Astrocyte of the spinal cord (primary cell): ENCODE measurements around the gene TSPAN33.
"Not testable (repeated sequence)": the region's sequence is repeated elsewhere in the genome, so short reads cannot be mapped to it uniquely, and the experiment has no call there.

ENCODE experiments used
- DNase-seq: peaks from one replicate; pipeline ENCODE4 v3.0.0; 2011; ENCODE audit warnings: low read depth, low spot score
- H3K4me3 ChIP-seq: 2 replicates; pipeline ENCODE4 v1.5.1; 2011; ENCODE audit warnings: low read depth, mild to moderate bottlenecking, low read length, moderate library complexity
- in situ Hi-C: cut with HindIII; loops from 2 replicates; pipeline ENCODE4 v1.10.0; 2017; ENCODE audit warnings: low sequenced_read_pairs
- TF ChIP-seq, protein P1 (sequence below): IDR thresholded peaks from 2 replicates; pipeline ENCODE4 v1.5.1; 2012; ENCODE audit warnings: low read depth, mild to moderate bottlenecking, low read length, inconsistent platforms

TSPAN33 gene

DNA sequence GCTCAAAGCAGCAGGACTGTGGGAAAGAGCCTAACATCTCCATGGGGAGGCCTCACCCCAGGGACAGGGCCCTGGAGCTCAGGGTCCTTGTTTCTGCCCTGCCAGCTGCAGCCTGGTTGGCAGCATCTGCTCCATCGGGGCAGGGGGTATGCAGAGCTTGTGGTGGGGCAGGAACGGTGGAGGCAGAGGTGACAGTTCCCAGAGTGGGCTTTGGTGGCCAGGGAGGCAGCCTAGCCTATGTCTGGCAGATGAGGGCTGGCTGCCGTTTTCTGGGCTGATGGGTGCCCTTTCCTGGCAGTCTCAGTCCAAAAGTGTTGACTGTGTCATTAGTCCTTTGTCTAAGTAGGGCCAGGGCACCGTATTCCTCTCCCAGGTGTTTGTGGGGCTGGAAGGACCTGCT lies 68.1 kb downstream of the TSPAN33 start:
- TF ChIP-seq, protein P1, sequence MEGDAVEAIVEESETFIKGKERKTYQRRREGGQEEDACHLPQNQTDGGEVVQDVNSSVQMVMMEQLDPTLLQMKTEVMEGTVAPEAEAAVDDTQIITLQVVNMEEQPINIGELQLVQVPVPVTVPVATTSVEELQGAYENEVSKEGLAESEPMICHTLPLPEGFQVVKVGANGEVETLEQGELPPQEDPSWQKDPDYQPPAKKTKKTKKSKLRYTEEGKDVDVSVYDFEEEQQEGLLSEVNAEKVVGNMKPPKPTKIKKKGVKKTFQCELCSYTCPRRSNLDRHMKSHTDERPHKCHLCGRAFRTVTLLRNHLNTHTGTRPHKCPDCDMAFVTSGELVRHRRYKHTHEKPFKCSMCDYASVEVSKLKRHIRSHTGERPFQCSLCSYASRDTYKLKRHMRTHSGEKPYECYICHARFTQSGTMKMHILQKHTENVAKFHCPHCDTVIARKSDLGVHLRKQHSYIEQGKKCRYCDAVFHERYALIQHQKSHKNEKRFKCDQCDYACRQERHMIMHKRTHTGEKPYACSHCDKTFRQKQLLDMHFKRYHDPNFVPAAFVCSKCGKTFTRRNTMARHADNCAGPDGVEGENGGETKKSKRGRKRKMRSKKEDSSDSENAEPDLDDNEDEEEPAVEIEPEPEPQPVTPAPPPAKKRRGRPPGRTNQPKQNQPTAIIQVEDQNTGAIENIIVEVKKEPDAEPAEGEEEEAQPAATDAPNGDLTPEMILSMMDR, result no peak

DNA sequence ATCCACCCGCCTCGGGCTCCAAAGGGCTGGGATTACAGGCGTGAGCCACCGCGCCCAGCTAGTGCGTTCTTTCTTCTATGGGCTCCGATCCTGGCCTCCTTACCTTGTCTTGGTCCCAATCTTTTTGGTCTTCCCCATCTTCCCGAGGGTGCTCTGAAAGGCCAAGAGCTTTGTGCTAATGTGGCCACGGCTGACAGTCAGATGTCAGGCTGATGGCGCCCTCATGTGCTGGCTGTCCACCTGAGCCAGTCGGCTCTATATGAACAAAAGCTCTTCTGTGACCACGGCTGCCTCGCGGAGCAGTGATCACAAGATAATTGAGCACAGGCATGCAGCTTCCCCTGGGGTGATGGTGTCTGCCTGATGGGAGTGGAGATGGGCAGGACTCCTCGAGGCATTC lies 69.3 kb downstream of the TSPAN33 start:
- in situ Hi-C loops, result no loop called here
- DNase-seq, result no peak
- TF ChIP-seq, protein P1, result no peak
- no peak overlapping the region for H3K4me3 ChIP-seq

More for the DNA sequence above, 68.1 kb downstream of the TSPAN33 start:
- no peak overlapping the region for H3K4me3 ChIP-seq
- DNase-seq, result no peak
- in situ Hi-C loops, result no loop called here

DNA sequence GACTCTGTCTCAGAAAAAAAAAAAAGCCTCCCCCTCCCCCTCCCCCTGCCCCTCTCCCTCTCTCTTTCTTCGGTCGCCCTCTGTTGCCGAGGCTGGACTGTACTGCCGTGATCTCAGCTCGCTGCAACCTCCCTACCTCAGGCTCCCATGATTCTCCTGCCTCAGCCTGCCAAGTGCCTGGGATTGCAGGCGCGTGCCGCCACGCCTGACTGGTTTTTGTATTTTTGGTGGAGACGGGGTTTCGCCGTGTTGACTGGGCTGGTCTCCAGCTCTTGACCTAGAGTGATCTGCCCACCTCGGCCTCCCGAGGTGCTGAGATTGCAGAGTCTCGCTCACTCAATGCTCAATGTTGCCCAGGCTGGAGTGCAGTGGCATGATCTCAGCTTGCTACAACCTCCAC lies 71.2 kb downstream of the TSPAN33 start:
- H3K4me3 ChIP-seq, DNase-seq, in situ Hi-C loops: not testable (repeated sequence)

DNA sequence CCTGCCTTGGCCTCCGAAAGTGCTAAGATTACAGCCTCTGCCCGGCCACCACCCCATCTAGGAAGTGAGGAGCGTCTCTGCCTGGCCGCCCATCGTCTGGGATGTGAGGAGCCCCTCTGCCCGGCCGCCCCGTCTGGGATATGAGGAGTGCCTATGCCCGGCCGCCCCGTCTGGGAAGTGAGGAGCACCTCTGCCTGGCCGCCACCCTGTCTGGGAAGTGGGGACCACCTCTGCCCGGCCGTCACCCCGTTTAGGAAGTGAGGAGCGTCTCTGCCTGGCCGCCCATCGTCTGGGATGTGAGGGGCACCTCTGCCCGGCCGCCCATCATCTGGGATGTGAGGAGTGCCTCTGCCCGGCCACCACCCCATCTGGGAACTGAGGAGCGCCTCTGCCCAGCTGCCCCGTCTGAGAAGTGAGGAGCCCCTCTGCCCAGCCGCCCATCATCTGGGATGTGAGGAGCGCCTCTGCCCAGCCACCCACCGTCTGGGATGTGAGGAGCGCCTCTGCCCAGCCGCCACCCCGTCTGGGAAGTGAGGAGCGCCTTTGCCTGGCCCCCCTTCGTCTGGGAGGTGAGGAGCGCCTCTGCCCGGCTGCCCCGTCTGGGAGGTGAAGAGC lies 71.7 kb downstream of the TSPAN33 start:
- in situ Hi-C loops, DNase-seq, H3K4me3 ChIP-seq: not testable (repeated sequence)

DNA sequence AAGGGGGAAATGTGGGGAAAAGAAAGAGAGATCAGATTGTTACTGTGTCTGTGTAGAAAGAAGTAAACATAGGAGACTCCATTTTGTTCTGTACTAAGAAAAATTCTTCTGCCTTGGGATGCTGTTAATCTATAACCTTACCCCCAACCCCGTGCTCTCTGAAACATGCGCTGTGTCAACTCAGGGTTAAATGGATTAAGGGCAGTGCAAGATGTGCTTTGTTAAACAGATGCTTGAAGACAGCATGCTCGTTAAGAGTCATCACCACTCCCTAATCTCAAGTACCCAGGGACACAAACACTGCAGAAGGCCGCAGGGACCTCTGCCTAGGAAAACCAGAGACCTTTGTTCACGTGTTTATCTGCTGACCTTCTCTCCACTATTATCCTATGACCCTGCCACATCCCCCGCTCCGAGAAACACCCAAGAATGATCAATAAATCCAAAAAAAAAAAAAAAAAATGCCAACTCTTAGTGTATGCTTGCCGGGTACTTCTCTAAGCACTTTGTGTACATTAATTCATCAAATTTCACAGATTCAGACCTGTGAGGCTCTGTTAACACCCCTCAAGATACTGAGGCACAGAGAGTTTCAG lies 72.4 kb downstream of the TSPAN33 start:
- in situ Hi-C loops, H3K4me3 ChIP-seq, DNase-seq: not testable (repeated sequence)

DNA sequence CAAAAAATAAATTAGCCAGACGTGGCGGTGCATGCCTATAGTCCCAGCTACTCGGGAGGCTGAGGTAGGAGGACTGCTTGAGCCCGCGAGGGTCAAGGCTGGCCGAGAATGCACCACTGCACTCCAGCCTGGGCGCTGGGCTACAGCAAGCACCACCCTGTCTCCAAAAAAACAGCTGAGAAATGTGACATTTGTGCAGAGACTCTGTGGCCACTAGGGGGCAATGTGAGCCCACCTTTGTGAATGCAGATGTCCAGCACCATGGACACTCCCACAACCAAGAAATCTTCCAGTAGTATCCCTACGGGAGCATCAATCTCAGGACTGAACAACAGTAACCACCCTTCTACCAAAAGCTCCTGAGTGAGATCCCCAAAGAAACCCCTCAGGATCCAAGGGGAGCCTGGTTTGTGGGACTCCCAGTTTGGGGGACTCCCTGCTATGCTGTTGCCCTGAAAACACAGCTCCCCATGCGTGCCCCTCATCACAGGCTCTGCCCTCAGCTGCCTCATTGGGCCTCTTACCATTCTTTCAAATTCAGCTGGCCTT lies 74.1 kb downstream of the TSPAN33 start:
- TF ChIP-seq, protein P1, result peak; percentile 82
- H3K4me3 ChIP-seq, result no peak overlapping the region
- in situ Hi-C loops, result no loop called here
- peak; percentile 76 for DNase-seq

DNA sequence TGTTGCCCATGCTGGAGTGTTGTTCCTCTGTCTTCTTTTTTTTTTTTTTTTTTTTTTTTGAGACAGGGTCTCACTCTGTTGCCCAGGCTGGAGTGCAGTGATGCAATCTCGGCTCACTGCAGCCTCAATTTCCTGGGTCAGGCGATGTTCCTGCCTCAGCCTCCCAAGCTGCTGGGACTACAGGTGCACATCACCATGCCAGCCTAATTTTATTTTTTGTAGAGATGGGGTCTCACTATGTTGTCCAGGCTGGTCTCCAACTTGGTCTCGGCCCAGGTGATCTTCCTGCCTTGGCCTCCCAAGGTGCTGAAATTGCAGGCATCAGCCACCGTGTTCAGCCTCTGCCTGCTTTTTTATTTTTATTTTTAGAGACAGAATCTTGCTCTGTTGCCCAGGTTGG lies 74.7 kb downstream of the TSPAN33 start:
- H3K4me3 ChIP-seq, DNase-seq, in situ Hi-C loops: not testable (repeated sequence)
